ENCODE measurements around the gene FAM186B.

Gene FAM186B

GRCh38 chr12:49567611-49568441 lies 37.6 kb downstream of the FAM186B start, which contains the start of gene MCRS1 (continued):
- no peak for TF ChIP-seq ZNF561 (tag by site-specific recombination; IDR thresholded peaks at IDR 0.05; ENCODE audit: borderline replicate concordance)
- TF ChIP-seq WT1 (tag by site-specific recombination; IDR thresholded peaks at IDR 0.05), result peak; percentile 39; the same call in 1 of the 2 replicates
- TF ChIP-seq ZNF202 (tag by site-specific recombination; IDR thresholded peaks at IDR 0.05; ENCODE audit: borderline replicate concordance), result no peak
- 0 out of 2 replicates have a peak, but pooled peaks have one; percentile 10 for TF ChIP-seq IKZF3 (tag by site-specific recombination; IDR thresholded peaks at IDR 0.05)
- 0 out of 2 replicates have a peak, but pooled peaks have one; percentile 32 for TF ChIP-seq YY2 (tag by site-specific recombination; IDR thresholded peaks at IDR 0.05)
- no peak for TF ChIP-seq ZNF529 (tag by site-specific recombination; IDR thresholded peaks at IDR 0.05; ENCODE audit: insufficient replicate concordance)
- TF ChIP-seq OVOL3 (tag by site-specific recombination; IDR thresholded peaks at IDR 0.05), result peak; percentile 88; the same call in 1 of the 2 replicates
- peak; percentile 47 for TF ChIP-seq ZIC2 (tag by site-specific recombination; IDR thresholded peaks at IDR 0.05)
- TF ChIP-seq ZNF221 (tag by site-specific recombination; IDR thresholded peaks at IDR 0.05; ENCODE audit: borderline replicate concordance), result no peak
- peak; percentile 63; the same call in 1 of the 2 replicates for TF ChIP-seq ZFHX2 (tag by site-specific recombination; conservative IDR thresholded peaks at IDR 0.05)
- no peak for TF ChIP-seq ZNF514 (tag by site-specific recombination; IDR thresholded peaks at IDR 0.05)
- TF ChIP-seq ZNF510 (tag by site-specific recombination; IDR thresholded peaks at IDR 0.05; ENCODE audit: insufficient replicate concordance), result no peak
- 0 out of 2 replicates have a peak, but pooled peaks have one; percentile 46 for TF ChIP-seq ZNF24 (tag by site-specific recombination; IDR thresholded peaks at IDR 0.05)
- no peak for TF ChIP-seq ZNF549 (tag by site-specific recombination; IDR thresholded peaks at IDR 0.05)
- no peak for TF ChIP-seq ZNF239 (tag by site-specific recombination; IDR thresholded peaks at IDR 0.05)
- peak; percentile 94 for TF ChIP-seq OSR2 (tag by site-specific recombination; IDR thresholded peaks at IDR 0.05)
- no peak for TF ChIP-seq ZNF777 (tag by site-specific recombination; IDR thresholded peaks at IDR 0.05; ENCODE audit: borderline replicate concordance)
- TF ChIP-seq ZNF155 (tag by site-specific recombination; IDR thresholded peaks at IDR 0.05), result no peak
- no peak for TF ChIP-seq ZNF585B (tag by site-specific recombination; IDR thresholded peaks at IDR 0.05)
- no peak for TF ChIP-seq RBAK (tag by site-specific recombination; IDR thresholded peaks at IDR 0.05)
- peak; percentile 44; the same call in 1 of the 2 replicates for TF ChIP-seq ZNF843 (tag by site-specific recombination; IDR thresholded peaks at IDR 0.05)
- peak; percentile 44 for TF ChIP-seq EGR2 (tag by site-specific recombination; IDR thresholded peaks at IDR 0.05; ENCODE audit: low read depth)
- no peak for TF ChIP-seq ZNF776 (tag by site-specific recombination; IDR thresholded peaks at IDR 0.05; ENCODE audit: borderline replicate concordance)
- peak; percentile 57 for TF ChIP-seq ZBTB8A (tag by site-specific recombination; IDR thresholded peaks at IDR 0.05)
- TF ChIP-seq ZNF670 (tag by site-specific recombination; IDR thresholded peaks at IDR 0.05; ENCODE audit: low read depth), result no peak
- no peak for TF ChIP-seq MYNN (tag by site-specific recombination; IDR thresholded peaks at IDR 0.05; ENCODE audit: borderline replicate concordance)
- TF ChIP-seq, protein P1, sequence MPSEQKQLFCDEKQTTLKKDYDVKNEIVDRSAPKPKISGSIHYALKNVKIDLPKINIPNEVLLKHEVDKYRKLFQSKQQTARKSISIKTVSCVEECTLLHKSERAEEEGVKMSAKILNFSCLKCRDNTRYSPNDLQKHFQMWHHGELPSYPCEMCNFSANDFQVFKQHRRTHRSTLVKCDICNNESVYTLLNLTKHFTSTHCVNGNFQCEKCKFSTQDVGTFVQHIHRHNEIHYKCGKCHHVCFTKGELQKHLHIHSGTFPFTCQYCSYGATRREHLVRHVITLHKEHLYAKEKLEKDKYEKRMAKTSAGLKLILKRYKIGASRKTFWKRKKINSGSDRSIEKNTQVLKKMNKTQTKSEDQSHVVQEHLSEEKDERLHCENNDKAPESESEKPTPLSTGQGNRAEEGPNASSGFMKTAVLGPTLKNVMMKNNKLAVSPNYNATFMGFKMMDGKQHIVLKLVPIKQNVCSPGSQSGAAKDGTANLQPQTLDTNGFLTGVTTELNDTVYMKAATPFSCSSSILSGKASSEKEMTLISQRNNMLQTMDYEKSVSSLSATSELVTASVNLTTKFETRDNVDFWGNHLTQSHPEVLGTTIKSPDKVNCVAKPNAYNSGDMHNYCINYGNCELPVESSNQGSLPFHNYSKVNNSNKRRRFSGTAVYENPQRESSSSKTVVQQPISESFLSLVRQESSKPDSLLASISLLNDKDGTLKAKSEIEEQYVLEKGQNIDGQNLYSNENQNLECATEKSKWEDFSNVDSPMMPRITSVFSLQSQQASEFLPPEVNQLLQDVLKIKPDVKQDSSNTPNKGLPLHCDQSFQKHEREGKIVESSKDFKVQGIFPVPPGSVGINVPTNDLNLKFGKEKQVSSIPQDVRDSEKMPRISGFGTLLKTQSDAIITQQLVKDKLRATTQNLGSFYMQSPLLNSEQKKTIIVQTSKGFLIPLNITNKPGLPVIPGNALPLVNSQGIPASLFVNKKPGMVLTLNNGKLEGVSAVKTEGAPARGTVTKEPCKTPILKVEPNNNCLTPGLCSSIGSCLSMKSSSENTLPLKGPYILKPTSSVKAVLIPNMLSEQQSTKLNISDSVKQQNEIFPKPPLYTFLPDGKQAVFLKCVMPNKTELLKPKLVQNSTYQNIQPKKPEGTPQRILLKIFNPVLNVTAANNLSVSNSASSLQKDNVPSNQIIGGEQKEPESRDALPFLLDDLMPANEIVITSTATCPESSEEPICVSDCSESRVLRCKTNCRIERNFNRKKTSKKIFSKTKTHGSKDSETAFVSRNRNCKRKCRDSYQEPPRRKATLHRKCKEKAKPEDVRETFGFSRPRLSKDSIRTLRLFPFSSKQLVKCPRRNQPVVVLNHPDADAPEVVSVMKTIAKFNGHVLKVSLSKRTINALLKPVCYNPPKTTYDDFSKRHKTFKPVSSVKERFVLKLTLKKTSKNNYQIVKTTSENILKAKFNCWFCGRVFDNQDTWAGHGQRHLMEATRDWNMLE (tag by site-specific recombination; conservative IDR thresholded peaks at IDR 0.05; ENCODE audit: low read depth), result peak; percentile 99
- no peak for TF ChIP-seq ZNF138 (tag by site-specific recombination; IDR thresholded peaks at IDR 0.05; ENCODE audit: borderline replicate concordance)
- 0 out of 2 replicates have a peak, but pooled peaks have one; percentile 29 for TF ChIP-seq ZBTB48 (tag by site-specific recombination; IDR thresholded peaks at IDR 0.05)
- no peak for TF ChIP-seq ZNF658 (tag by site-specific recombination; IDR thresholded peaks at IDR 0.05)
- TF ChIP-seq ZSCAN30 (tag by site-specific recombination; IDR thresholded peaks at IDR 0.05), result no peak
- no peak for TF ChIP-seq ZNF398 (tag by site-specific recombination; IDR thresholded peaks at IDR 0.05)
- TF ChIP-seq ZNF521 (tag by site-specific recombination; IDR thresholded peaks at IDR 0.05), result no peak
- no peak for TF ChIP-seq ZNF785 (tag by site-specific recombination; IDR thresholded peaks at IDR 0.05)
- TF ChIP-seq KLF7 (tag by site-specific recombination; IDR thresholded peaks at IDR 0.05; ENCODE audit: borderline replicate concordance), result peak; percentile 89

Data from HEK293 (cell line).